ENCODE measurements around the gene GJB5.
"Not testable (repeated sequence)": the region's sequence is repeated elsewhere in the genome, so short reads cannot be mapped to it uniquely, and the experiment has no call there.

Gene GJB5

DNA sequence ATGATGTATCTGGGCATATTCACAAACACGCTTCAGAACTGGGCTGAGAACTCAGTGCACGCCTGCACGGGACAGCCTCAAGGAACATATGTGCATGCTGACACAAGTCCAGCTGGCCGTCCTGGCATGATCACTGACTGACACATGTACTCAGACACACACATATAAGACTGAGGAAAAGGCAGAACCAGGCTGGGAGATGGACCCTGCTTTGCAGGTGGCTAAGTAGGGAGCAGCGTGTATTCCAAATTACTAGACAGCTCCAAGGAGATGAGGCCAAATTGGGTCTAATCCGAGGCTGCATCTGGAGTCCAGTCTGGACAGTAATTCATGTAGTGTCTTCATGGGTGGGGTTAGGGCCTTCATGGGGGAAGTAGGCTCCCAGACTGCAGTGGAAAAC is 41.4 kb upstream of the GJB5 start:
- no peak for DNase-seq (ENCODE audit: low read depth)
- TF ChIP-seq, protein P1, sequence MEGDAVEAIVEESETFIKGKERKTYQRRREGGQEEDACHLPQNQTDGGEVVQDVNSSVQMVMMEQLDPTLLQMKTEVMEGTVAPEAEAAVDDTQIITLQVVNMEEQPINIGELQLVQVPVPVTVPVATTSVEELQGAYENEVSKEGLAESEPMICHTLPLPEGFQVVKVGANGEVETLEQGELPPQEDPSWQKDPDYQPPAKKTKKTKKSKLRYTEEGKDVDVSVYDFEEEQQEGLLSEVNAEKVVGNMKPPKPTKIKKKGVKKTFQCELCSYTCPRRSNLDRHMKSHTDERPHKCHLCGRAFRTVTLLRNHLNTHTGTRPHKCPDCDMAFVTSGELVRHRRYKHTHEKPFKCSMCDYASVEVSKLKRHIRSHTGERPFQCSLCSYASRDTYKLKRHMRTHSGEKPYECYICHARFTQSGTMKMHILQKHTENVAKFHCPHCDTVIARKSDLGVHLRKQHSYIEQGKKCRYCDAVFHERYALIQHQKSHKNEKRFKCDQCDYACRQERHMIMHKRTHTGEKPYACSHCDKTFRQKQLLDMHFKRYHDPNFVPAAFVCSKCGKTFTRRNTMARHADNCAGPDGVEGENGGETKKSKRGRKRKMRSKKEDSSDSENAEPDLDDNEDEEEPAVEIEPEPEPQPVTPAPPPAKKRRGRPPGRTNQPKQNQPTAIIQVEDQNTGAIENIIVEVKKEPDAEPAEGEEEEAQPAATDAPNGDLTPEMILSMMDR (conservative IDR thresholded peaks at IDR 0.05; ENCODE audit: low read depth, low read length): no peak
- no peak overlapping the region for H3K4me3 ChIP-seq (ENCODE audit: low read depth, low read length)

DNA sequence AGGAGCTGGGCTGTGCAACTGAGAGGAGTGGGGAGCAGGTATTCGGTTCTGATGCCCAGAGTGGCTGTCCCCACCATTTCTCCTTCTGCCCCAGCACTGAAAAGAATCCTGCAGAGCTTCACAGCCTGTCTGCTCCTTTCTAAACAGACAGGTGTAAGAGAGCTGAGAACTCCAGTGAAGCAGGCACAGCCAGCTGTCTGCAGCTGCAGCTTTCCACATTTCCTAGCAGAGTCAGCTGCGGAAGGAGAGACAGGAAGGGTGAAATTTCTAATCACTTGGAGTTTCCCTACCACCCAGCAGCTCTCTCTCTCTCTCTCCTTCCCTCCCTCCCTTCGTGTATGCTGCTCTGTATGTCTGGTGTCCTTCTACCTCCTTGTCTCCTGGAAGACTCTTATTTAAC is 40.5 kb upstream of the GJB5 start:
- DNase-seq (ENCODE audit: low read depth): no peak
- TF ChIP-seq, protein P1 (conservative IDR thresholded peaks at IDR 0.05; ENCODE audit: low read depth, low read length): no peak
- H3K4me3 ChIP-seq (ENCODE audit: low read depth, low read length): no peak overlapping the region

DNA sequence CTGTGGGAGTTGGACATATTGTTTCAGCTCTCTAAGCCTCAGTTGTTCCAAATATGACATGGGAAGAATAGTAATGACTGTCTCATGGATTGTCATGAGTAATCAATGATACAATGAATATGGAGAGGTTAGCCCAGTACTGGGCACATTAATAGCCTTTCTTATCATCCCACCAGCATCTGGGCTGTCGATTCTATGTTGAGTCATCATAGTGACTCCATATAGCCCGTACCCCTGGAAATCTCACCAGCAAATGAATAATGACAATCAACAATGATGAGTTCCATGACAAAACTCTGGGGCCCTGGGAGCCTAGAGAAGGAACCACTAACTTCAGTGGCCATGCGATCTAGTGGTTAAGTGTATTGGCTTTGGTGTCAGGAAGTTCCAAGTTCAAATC is 39.7 kb upstream of the GJB5 start:
- DNase-seq (ENCODE audit: low read depth): no peak
- H3K4me3 ChIP-seq (ENCODE audit: low read depth, low read length): no peak overlapping the region
- TF ChIP-seq, protein P1 (conservative IDR thresholded peaks at IDR 0.05; ENCODE audit: low read depth, low read length): no peak

DNA sequence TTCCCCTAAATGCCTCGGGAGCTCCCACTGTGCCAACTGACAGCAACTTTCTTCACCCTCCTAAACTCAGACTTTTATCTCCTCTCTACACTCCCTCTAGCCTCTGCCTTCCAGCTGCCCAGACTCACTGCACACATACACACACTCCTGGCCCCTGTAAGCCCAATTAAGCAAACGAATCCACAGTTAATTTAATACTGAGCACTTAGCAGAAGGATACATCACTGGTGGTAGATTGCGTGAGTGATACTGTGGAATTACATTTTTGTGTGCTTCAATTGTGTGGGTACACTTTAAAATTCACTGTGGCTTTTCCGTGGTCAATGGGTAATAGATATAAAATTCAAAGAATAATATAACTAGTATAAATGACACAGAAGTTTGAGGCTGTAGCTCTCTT is 33.6 kb upstream of the GJB5 start:
- H3K4me3 ChIP-seq (ENCODE audit: low read depth, low read length): no peak overlapping the region
- TF ChIP-seq, protein P1 (conservative IDR thresholded peaks at IDR 0.05; ENCODE audit: low read depth, low read length): no peak
- DNase-seq (ENCODE audit: low read depth): no peak

DNA sequence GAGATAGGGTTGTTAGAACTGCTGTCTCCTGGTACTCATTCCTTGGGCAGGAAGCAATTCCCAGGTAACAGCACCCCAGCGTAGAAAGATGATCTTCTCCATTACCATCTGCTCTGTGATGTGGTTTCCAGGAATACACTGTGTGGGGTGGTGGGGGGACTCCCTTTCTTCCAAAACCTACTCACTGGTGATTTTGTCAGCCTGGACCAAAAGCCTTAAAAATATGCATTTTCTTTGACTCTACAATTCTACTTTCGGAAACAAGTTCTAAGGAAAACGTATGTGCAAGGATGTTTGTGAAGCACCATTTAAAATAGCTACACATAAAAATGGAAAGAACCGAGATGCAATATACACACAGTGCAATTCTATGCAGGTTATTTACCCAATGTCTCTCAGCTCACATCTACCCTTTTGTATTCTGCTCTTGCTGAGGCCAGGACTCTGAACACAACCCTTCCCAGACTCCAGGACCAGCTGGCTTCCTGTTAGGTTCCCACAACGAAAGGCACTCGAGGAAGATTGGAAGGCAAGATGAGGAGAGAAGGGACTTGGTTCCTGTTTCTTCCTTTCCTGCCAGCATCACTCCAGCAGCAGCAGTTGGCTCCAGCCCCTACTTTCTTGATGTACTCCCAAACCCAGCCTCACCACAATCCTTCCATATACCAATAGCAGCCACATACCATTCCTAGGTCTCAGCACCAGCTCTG is 33.0 kb upstream of the GJB5 start:
- no peak overlapping the region for H3K4me3 ChIP-seq (ENCODE audit: low read depth, low read length)
- DNase-seq (ENCODE audit: low read depth): no peak
- TF ChIP-seq, protein P1 (conservative IDR thresholded peaks at IDR 0.05; ENCODE audit: low read depth, low read length): no peak

DNA sequence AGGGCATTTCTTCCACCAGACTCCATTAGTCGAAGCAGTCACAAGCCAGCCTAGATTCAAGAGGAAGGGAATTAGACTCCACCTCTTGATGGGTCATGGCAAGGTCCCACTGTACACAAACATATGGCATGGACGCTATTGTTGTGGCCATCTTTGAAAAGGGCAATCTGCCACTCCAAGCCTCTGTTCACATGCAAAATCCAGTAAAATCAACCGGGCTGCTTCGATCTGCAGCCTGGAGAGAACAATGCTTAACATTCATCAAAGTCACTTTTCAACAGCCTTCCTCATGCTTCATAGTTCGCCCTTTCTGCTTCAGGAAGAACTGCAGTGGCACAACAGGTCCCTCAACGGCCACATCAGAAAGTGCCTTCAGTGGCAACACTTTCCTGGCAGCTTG is 28.0 kb upstream of the GJB5 start:
- no peak for DNase-seq (ENCODE audit: low read depth)
- TF ChIP-seq, protein P1 (conservative IDR thresholded peaks at IDR 0.05; ENCODE audit: low read depth, low read length): no peak

DNA sequence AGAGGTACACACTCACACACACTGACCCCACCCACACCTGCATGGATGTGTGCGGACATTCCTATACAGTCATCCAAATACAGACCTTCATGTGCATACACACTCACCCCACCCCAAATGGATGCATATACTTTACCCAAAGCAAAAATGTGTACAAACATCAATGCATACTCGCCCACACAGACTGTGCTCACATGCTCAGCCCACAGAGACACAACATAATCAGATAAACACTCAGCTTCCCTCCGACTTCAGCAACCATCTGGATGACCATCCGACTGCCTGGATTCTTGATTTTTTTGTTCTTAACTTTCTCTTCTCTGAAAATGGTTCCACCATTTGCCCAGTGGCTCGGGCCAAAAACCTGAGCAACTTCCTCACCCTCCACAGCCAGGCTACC is 24.4 kb upstream of the GJB5 start:
- H3K4me3 ChIP-seq (ENCODE audit: low read depth, low read length): no peak overlapping the region
- TF ChIP-seq, protein P1 (conservative IDR thresholded peaks at IDR 0.05; ENCODE audit: low read depth, low read length): no peak
- DNase-seq (ENCODE audit: low read depth): no peak

More for the DNA sequence above, 28.0 kb upstream of the GJB5 start:
- H3K4me3 ChIP-seq (ENCODE audit: low read depth, low read length): no peak overlapping the region

DNA sequence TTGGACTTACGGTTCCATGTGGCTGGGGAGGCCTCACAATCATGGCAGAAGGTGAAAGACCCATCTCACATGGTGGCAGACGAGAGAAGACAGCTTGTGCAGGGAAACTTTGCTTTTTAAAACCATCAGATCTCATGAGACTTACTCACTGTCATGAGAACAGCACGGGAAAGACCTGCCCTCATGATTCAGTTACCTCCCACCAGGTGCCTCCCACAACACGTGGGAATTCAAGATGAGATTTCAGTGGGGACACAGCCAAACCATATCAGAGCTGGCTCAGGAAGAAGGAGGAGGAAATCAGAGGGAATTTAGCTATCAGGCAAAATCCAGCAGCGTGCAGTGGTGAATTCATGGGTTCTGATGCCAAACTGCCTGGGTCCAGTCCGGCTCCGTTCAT is 22.0 kb upstream of the GJB5 start:
- H3K4me3 ChIP-seq (ENCODE audit: low read depth, low read length); DNase-seq (ENCODE audit: low read depth): not testable (repeated sequence)
